SW480 (cell line): ENCODE results near the gene DYNC1H1.

Source experiments
- DNase-seq: peaks from one replicate; pipeline ENCODE4 v3.0.0-alpha.2; 2016; ENCODE audit warnings: low spot score

Gene DYNC1H1

DNA sequence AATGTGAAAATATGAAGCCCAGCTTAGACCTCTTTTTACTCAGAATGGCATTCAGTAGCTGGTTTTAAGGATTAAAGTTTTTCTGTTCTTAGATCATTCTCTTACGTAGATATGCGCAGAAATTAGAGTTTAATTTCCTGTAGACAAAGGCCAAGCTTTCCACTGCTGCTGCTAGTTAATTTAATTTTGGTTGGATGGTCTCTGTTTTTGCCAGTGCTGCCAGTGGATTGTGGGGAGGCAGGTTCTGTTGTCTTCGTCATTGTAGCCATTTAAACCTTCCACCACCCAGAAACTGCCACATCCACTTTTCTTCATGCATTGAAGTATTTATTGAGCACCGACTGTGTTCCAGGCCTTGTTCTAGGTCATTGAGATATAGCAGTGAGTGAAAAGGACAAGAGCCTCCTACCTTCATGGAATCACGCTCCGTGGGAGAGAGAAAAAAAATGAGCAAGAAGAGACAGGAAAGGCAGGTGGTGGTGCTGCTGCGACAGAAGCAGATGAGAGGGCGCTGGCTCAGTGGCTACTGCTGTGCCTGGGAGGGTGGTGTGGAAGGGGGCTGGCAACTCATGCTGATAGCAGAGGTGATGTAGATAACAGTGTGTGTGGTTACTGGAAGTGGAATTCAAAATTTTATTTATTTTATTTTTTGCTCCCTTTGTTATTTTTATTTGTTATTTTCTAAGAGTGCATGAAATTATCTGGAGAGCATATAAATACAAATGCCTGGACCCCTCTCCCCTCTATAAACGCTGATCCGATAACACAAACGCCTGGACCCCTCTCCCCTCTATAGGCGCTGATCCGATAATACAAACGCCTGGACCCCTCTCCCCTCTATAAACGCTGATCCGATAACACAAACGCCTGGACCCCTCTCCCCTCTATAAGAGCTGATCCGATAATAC, 33.3 kb downstream of the DYNC1H1 start:
- no peak for DNase-seq

DNA sequence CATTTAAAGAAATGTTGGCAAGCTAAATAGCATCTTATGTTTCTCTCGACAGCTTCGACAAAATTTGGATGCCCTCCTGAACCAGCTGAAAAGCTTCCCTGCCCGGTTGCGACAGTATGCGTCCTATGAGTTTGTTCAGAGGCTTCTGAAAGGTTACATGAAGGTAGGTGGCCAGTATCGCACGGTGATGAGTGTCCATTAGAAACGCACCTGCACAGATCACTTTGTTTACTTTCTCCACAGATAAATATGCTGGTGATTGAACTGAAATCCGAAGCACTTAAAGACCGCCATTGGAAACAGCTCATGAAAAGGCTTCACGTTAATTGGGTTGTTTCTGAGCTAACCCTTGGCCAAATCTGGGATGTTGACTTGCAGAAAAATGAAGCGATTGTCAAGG, 36.5 kb downstream of the DYNC1H1 start:
- DNase-seq = no peak

DNA sequence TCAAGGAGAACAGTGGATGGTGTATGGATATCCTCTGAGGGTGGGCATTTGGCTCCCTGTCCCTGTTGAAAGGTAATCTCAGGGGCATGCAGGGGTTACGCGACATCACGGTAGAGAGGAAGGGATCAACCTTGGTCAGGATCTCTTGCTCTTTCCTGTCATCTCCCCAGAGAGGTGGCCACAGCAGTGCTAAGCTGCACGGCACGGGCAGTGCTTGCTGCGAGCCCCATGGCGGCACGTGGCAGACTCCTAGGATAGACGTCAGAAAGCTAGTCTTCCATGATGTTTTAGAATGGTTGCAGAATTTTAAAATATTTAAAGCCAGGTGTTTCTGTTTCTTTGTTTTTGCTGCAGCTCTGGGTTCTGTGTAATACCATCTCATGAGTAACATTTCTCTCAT, 41.0 kb downstream of the DYNC1H1 start:
- no peak for DNase-seq

DNA sequence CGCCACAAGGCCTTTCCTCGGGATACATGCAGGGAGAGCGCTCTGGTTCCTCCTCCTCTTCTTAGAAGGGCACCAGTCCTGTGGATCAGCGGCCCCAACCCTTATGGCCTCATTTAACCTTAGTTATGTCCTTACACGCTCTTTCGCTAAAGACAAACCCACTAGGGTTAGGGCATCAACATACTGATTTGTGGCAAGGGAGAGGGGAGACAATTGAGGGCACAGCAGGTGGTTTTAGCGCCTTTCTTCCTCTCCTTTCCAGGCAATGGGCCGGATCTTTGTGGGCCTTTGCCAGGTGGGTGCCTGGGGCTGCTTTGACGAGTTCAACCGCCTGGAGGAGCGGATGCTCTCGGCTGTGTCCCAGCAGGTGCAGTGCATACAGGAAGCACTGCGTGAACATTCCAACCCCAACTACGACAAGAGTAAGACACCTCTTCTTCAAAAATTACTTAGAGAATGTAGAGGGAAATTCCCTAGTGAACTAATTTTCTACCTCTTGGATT, 43.6 kb downstream of the DYNC1H1 start:
- no peak for DNase-seq

DNA sequence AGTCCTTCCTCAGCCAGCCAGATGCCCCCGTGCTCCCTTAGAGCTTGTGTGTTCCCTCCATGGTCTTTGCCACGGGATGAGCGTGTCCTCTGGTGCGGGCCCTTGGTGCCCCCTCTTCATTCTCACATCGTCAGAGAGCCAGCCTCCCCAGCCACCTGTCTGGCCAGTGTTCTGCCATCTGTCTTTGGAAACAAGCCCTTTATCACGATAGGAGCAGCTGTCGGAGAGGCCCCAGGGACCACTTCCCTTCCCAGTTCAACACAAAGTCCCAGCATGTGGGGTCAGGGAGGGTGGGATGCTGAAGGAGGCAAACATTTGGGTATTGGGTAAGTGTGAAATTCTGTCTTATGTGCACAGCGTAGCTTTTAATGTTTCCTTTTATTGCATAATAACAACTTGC, 44.5 kb downstream of the DYNC1H1 start:
- no peak for DNase-seq

DNA sequence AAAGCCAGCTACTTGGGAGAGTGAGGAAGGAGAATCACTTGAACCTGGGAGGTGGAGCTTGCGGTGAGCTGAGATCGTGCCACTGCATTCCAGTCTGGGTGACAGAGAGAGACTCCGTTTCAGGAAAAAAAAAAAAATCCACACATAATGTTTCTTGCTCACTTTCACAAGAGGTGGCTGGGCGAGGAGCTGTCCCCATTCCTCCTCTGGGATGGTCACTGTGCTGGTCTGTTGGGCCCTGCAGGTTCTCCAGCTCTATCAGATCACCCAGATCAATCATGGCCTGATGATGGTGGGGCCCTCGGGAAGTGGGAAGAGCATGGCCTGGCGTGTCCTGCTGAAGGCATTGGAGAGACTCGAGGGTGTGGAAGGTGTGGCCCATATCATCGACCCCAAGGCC, 47.3 kb downstream of the DYNC1H1 start:
- DNase-seq = no peak

DNA sequence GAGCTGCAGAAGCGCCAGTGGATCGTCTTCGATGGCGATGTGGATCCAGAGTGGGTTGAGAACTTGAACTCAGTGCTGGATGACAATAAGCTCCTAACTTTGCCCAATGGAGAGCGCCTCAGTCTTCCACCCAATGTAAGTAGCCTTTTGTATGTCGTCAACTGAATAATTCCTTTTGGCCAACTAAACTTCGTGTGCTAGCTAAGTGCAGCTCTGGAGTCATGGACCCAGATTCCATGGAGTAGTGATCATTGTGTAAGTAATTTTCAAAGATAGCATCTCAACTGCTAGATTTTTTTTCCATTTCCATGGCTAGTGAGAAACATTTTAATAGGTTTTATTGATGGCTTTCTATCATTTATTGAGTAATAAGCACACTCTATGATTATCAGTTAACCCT, 48.0 kb downstream of the DYNC1H1 start:
- no peak for DNase-seq

DNA sequence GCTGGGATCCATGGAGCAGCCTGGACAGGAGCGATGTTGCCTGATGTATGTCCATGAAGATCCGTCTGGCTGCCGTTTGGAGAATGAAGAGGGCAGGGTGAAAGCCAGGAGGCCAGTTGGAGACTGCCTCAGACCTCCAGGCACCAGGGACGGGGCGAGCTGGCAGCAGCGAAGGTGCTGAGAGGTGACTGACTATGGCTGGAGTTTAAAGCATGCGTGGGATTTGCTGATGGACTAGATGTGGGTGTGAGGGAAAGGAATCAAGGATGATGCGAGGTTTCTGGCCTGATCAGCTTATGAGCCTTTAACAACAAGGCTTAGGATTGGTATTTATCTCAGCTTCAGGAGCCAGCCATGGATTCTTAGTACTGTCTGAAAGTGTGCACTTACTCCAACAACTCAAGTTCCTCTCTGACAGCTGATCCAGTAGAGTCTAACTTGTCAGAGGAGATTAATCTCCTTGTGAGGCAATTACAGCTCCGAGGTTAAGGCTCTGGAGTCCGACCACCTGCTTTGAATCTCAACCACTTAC, 49.4 kb downstream of the DYNC1H1 start:
- no peak for DNase-seq

DNA sequence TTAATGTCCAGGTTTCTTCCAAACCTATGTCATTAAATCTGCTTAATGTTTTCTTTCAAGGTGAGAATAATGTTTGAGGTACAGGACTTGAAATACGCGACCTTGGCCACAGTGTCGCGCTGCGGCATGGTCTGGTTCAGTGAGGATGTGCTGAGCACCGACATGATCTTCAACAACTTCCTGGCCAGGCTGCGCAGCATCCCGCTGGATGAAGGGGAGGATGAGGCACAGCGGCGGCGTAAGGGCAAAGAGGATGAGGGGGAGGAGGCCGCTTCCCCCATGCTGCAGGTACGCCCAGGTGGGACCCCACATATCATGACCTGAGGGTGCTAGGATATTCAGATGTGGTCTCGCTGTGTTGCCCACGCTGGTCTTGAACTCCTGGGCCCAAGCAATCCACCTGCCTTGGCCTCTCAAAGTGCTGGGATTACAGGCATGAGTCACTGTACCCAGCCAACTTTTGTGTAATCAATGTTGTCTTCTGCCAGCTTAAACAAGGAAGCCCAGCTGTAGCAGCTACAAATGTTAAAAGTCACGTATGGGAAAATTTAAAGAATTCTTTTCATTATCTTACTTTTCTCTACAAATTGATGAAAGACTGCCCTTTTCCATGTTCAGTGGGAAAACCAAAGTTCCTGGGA, 50.8 kb downstream of the DYNC1H1 start:
- DNase-seq = no peak

DNA sequence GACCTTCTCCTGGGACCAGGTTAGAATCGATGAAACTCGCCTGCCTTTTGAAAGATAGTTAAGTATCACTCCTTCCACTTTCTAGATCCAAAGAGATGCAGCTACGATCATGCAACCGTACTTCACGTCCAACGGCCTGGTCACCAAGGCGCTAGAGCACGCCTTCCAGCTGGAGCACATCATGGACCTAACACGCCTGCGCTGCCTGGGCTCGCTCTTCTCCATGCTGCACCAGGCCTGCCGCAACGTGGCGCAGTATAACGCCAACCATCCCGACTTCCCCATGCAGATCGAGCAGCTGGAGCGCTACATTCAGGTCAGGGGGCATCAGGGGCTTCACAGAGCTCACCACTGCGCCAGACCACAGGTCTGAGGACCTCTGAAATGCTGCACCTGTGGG, 51.4 kb downstream of the DYNC1H1 start:
- no peak for DNase-seq

DNA sequence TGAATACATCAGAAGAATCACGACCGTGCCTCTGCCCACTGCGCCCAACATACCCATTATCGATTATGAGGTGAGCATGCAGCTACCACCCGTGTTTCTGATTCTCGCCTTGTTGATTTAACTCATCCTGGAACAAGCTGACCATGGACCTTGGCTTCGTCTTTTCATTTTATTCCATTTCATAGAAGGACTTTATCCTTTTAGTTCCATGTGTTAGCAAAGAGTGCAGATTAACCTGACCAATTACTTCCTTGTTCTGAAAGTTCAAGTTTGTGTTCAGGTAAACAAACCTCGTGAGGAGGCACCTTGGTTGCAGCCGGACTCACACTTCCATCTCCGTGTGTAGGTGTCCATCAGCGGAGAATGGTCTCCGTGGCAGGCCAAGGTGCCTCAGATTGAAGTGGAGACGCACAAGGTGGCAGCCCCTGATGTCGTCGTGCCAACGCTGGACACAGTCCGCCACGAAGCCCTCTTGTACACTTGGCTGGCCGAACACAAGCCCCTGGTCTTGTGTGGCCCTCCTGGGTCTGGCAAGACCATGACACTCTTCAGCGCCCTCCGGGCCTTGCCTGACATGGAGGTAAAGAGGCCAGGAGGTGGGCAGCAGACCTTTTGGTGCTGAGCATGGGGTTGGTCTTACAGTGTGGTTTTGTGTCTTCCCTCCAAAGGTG, 52.2 kb downstream of the DYNC1H1 start:
- DNase-seq = no peak

DNA sequence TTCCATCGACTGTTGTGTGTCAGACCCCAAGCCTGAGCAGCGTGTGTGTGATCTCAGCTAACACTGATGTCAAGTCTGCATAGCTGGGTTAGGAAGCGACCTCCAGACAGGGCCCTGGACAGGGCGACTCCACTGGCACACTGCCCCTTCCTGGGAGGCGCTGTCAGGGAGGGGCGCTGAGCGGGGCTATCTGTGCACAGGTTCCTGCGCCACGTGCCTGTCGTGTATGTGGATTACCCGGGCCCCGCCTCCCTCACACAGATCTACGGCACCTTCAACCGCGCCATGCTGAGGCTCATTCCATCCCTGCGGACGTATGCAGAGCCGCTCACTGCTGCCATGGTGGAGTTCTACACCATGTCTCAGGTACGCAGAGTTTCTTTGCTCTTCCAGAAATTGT, 53.9 kb downstream of the DYNC1H1 start:
- DNase-seq = no peak

DNA sequence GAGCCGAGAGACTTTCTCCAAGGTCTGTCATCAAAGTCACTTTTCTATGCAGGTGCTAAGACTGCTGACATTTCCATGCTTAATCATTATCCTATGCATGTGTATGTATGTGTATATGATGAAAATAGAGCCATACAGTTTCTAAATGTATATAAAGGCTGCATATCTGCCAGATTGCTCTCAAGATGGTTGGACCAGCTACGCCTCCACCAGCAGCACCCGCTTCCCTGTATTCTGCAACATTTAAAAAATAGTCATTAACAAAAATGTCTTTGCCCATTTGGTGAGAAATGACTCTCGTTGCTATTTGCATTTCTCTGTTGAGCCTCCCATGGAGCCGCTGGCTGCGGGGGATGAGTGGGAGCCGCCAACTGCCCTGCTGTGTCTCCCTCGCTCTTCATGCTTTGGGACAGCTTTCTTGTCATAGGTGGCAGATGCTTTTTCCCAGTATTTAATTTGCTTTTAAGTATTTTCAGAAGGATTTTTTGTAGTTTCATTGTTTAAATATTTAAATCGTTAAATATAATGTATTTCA, 54.7 kb downstream of the DYNC1H1 start:
- no peak for DNase-seq

DNA sequence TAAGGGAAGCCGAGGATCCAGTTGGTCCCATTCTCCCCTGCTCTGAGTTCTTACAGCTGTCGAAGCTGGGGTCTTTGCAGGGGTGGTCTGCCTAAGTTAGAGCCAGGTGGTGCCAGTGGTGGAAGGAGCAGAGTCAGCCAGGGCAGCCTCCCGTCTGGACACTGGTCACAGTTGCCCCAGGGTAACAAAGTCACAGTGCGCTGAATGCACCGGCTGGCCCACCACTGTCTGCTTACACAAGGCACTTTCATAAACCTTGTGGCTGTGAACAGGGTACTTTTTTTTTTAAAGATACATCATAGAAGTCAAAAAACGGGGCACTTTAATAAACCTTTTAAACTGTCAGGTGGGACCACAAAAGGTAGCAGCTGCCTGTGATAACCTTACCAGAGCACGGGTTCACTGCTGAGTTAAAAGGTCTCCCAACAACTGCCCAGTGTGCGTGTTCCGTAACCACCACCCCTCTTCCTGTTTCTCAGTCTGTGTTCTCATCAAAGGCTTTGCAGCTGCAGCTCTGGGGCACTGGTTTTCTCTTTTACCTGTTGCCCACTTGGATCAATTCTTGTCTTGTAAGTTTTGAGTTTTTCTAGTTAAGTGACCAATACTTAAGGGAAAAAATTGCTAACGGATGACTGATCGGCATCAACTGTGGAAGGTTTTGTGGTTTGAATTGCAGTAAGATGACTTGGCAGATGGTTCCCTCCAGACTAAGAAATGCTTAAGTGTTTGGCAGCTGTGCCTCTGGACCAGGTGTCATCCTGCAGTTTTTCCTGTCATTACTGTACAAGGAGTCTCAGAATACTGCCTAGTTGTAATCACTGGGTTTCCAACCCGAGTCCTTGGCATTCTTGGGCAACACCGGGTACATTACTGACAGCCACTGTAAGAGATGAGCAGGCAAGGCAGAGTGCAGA, 55.9 kb downstream of the DYNC1H1 start:
- no peak for DNase-seq

DNA sequence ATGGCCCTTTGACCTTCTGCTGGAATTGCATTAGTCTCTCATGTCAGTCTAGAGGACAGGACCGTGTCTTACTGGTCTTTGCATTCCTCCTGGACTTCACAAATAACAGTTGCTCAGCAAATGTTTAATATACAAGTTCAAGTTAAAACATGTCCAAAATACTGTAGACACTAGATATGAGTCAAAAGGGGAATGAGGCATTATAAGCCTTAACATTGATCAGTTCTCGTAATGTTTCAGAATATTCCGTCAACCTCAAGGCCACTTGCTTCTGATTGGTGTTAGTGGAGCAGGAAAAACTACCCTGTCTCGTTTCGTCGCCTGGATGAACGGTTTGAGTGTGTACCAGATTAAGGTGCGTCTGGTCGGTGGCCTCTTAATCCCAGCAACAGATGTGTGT, 62.6 kb downstream of the DYNC1H1 start:
- no peak for DNase-seq

DNA sequence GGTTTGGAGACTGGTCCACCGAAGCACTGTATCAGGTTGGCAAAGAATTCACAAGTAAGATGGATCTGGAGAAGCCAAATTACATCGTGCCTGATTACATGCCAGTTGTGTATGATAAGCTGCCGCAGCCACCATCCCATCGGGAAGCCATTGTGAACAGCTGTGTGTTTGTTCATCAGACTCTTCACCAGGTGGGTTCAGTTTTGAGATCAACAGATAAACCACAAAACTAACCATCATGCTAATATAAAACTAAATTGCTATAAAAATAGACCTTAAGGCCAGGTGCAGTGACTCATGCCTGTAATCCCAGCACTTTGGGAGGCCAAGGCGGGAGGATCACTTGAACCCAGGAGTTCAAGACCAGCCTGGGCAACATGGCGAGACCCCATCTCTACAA, 63.6 kb downstream of the DYNC1H1 start:
- no peak for DNase-seq

DNA sequence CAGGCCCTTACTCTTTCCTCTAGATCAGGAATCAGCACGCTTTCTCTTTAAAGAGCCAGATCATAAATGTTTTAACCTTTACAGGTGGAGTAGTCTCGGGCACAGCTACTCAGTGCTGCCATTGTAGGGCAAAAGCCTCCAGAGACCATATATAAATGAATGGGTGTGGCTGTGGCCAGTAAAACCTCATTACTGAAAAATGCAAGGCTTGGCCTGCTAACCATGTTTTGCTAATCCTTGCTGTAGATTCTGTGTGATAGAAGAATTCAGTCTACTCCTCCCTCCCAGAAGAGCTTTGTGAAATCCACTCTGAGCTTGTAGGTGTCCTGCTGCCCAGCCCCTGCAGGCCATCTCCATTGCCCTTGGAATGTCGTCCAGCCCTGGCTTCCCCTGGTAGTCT, 64.4 kb downstream of the DYNC1H1 start:
- peak; percentile 92 for DNase-seq

DNA sequence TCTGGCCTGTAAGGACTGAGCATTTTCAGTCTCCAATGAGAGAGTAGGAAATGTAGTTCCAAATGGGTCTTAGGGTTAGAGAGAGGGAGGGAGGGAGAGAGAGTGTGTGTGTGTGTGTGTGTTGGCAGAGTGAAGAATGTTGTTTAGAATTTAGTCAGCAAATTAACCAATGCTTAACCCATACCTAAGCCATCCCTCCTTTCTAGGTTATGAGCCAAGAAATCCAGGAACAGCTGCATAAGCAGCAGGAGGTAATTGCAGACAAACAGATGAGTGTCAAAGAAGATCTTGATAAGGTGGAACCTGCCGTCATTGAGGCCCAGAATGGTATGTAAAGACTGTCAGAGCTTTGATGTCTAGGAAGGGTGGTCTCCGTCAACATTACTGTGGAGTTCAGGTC, 65.6 kb downstream of the DYNC1H1 start:
- no peak for DNase-seq

DNA sequence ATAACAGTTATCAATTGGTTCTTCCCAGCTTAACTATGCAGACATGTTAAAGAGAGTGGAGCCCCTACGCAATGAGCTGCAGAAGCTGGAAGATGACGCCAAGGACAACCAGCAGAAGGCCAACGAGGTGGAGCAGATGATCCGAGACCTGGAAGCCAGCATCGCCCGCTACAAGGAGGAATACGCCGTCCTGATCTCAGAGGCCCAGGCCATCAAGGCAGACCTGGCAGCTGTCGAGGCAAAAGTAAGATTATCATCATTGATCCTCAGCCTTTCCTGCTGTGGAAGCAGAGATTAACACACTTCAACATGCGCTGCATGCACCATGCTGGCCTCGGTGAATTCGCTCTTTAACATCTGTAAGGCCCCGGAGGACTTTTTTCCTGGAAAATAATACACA, 68.9 kb downstream of the DYNC1H1 start:
- DNase-seq = no peak

DNA sequence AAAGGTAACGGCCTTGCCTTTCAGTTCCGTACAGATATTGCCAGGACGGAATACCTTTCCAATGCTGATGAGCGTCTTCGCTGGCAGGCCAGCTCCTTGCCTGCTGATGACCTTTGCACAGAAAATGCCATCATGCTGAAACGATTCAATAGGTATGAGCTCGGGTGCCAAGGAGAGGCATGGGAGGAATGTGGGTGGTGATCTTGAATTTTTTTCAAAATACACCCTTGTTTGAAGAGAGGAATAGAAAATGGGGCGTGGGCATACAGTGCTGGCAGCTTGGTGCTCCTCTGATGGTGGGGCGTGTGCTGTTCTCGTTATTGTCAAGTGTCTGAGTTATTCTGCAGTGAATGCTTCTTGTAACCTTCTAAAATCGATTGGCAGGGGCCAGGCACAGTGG, 69.9 kb downstream of the DYNC1H1 start:
- no peak for DNase-seq

DNA sequence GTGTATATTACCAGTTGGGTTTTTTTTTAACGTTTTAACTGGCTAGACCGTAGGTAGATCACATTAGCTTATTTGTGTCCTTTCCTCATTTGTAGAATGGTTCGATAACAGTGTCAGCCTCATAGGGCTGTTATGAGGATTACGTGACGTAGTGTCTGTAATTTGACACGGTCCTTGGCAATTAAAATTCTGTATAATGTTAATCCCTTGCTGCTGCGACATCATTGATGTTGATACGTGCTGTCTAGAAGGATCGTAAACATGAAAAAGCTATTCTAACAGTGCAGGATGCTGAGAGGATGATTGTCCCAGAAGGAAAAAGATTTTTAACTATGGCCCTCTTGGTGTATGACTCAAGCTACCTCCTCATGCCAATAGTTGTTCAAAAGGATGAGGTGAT, 71.5 kb downstream of the DYNC1H1 start:
- no peak for DNase-seq
